ENCODE data around the gene CYP2R1. TPM values are rescaled to one million over a fixed set of nuclear protein-coding genes. Genes with fewer than 3 reads are reported as not detected.

The CYP2R1 gene
- polyA plus RNA-seq (ENCODE audit: insufficient read length in 12 of 12): 10 to 100 TPM in 11 of 12 donors, not detected in 1; 12.2 to 22.8 (median 15.9) TPM
- long read RNA-seq, donor 1, partial matches to known transcripts: 5 of 6 reads
- long read RNA-seq, donor 1, other reads (novel, unspliced or antisense): 0 of 6 reads
- long read RNA-seq, donor 2, partial matches to known transcripts: 0 of 1 reads
- long read RNA-seq, donor 2, other reads (novel, unspliced or antisense): 0 of 1 reads
- long read RNA-seq, donor 3, partial matches to known transcripts: 5 of 6 reads
- long read RNA-seq, donor 3, other reads (novel, unspliced or antisense): 0 of 6 reads
- long read RNA-seq, donor 4: 0 reads
- long read RNA-seq, donor 5: 0 reads
- long read RNA-seq, donor 6, partial matches to known transcripts: 0 of 1 reads
- long read RNA-seq, donor 6, other reads (novel, unspliced or antisense): 0 of 1 reads
- long read RNA-seq, donor 7, partial matches to known transcripts: 0 of 2 reads
- long read RNA-seq, donor 7, other reads (novel, unspliced or antisense): 0 of 2 reads
- long read RNA-seq, donor 8: 0 reads
- long read RNA-seq, donor 9: 0 reads
- long read RNA-seq, donor 10, partial matches to known transcripts: 5 of 5 reads
- long read RNA-seq, donor 10, other reads (novel, unspliced or antisense): 0 of 5 reads
- long read RNA-seq, donor 11: 0 reads

- peak; percentile 93 for DNase-seq
These were observed at the start of gene CYP2R1 for GRCh38 chr11:14892036-14892556. TSS of gene CYP2R1 (minus strand) at chr11:14892231. CDS start at chr11:14892205, 26 bp downstream.

GRCh38 chr11:14938936-14939335, 46.9 kb upstream of the CYP2R1 start:
- DNase-seq: no peak

- DNase-seq: no peak
These were observed 42.8 kb upstream of the CYP2R1 start for GRCh38 chr11:14934641-14935351.

GRCh38 chr11:14932447-14932846, 40.4 kb upstream of the CYP2R1 start:
- DNase-seq: no peak

GRCh38 chr11:14930369-14930768, 38.3 kb upstream of the CYP2R1 start:
- DNase-seq: no peak

- no peak for DNase-seq
These were observed 35.1 kb upstream of the CYP2R1 start for GRCh38 chr11:14927146-14927545.

GRCh38 chr11:14924318-14924717, 32.3 kb upstream of the CYP2R1 start:
- no peak for DNase-seq

GRCh38 chr11:14916403-14916802, 24.4 kb upstream of the CYP2R1 start:
- DNase-seq: no peak

- no peak for DNase-seq
These were observed 22.5 kb upstream of the CYP2R1 start for GRCh38 chr11:14914536-14914935.

GRCh38 chr11:14908214-14908880, 16.3 kb upstream of the CYP2R1 start:
- no peak for DNase-seq

- DNase-seq: peak; percentile 35
These were observed 15.6 kb upstream of the CYP2R1 start for GRCh38 chr11:14907411-14908213.

- DNase-seq: no peak
These were observed 15.0 kb upstream of the CYP2R1 start for GRCh38 chr11:14906993-14907392.

GRCh38 chr11:14906578-14906977, 14.5 kb upstream of the CYP2R1 start:
- no peak for DNase-seq

GRCh38 chr11:14905104-14906033, 13.3 kb upstream of the CYP2R1 start:
- DNase-seq: peak; percentile 30

GRCh38 chr11:14904745-14905103, 12.7 kb upstream of the CYP2R1 start:
- DNase-seq: peak; percentile 78

GRCh38 chr11:14902650-14903350, 10.8 kb upstream of the CYP2R1 start:
- no peak for DNase-seq

- no peak for DNase-seq
These were observed 6.9 kb upstream of the CYP2R1 start for GRCh38 chr11:14898906-14899305.

- no peak for DNase-seq
These were observed 6.3 kb upstream of the CYP2R1 start for GRCh38 chr11:14898355-14898754.
